Testis (tissue), 3 donors: ENCODE data around the gene KIF5C. TPM values are rescaled to one million over a fixed set of nuclear protein-coding genes. Genes with fewer than 3 reads are reported as not detected.
"Not testable (repeated sequence)": the region's sequence is repeated elsewhere in the genome, so short reads cannot be mapped to it uniquely, and the experiment has no call there.

Experiments
- DNase-seq: peaks from one replicate; pipeline ENCODE4 v3.0.0-alpha.2; 2019
- H3K27ac ChIP-seq, 2 donors: fragments of 200-600 bp; sonication (generic); one replicate each; pipeline ENCODE4 v1.5.1; 2019
- H3K27me3 ChIP-seq: fragments of 200-600 bp; sonication (generic); one replicate; pipeline ENCODE4 v1.5.1; 2019
- H3K36me3 ChIP-seq: fragments of 200-600 bp; sonication (generic); one replicate; pipeline ENCODE4 v1.5.1; 2017; ENCODE audit warnings: low read depth; ENCODE audit errors: missing control alignments
- H3K4me1 ChIP-seq: fragments of 200-600 bp; sonication (generic); one replicate; pipeline ENCODE4 v1.5.1; 2019
- H3K4me3 ChIP-seq, 2 donors: fragments of 200-600 bp; sonication (generic); one replicate each; pipeline ENCODE4 v1.5.1; 2017 to 2019
- H3K9me3 ChIP-seq: fragments of 200-600 bp; sonication (generic); one replicate; pipeline ENCODE4 v1.5.1; 2017
- POLR2A ChIP-seq: fragments of 450-650 bp; IDR thresholded peaks from one replicate; pipeline ENCODE4 v1.6.1; 2017; ENCODE audit warnings: antibody characterized with exemption, mild to moderate bottlenecking, moderate library complexity
- WGBS, 2 donors: methylation state at CpG; one replicate each; pipeline ENCODE4 v1.1.5; 2018; 5-methylcytosine and 5-hydroxymethylcytosine counted together
- intact Hi-C: fragments of 100-400 bp; cut with DNase I; formaldehyde crosslinking; loops from one replicate; pipeline ENCODE4 v1.15.1; 2023; ENCODE audit warnings: low total_unique reads
- polyA plus RNA-seq: library from polyadenylated mRNA; stranded (reverse); fragments of 350-450 nt; fragmentation: Illumina TruSeq; extraction: RNeasy Lipid Tissue Mini Kit (QIAGEN cat#74804); gene quantifications from one replicate; pipeline ENCODE4 v1.2.3, GENCODE V29; 2014; ENCODE audit warnings: low read depth, low replicate concordance; ENCODE audit not compliant: insufficient read depth
- total RNA-seq, 2 donors: library from RNA; depleted of rRNA; stranded (reverse); fragments of >200 nt; gene quantifications; one replicate each; pipeline ENCODE4 v1.2.3, GENCODE V29; 2016
- TF ChIP-seq, protein P1 (sequence below), 3 experiments: fragments of 450-650 bp in 2 of 3; fragments of 200-600 bp in 1 of 3; sonication (generic) in 1 of 3; IDR thresholded peaks; one replicate each; pipeline ENCODE4 v1.5.1; 2016 to 2019; ENCODE audit warnings: antibody characterized with exemption in 3 of 3, mild to moderate bottlenecking in 2 of 3, moderate library complexity in 1 of 3

The KIF5C gene
- total and polyA plus RNA-seq, 3 donors from 2014 or later, result 57.0 to 159 (median 146) TPM

DNA sequence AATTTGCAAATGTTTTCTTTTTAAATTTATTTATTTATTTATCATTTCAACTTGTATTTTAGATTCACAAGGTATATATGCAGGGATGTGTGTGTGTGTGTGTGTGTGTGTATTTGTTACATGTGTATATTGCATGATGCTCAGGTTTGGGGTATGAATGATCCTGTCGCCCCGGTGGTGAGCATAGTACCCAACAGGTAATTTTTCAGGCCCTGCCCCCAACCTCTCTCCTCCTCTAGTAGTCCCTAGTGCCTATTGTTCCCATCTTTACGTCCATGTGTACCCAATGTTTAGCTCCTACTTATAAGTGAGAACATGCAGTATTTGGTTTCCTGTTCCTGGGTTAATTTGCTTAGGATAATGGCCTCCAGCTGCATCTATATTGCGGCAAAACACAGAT is 33.0 kb upstream of the KIF5C start:
- WGBS, 2 donors, result 68 to 95% methylated on average over 3 to 4 of the region's 4 CpGs
- Histone ChIP-seq H3K27ac (no peak overlapping the region), H3K27me3 (no peaks in the 10 kb centered on the region), H3K4me1 (no peaks in the 10 kb centered on the region), H3K4me3 (no peak overlapping the region), H3K9me3 (no peaks in the 10 kb centered on the region), H3K36me3 (no peaks in the 10 kb centered on the region)
- DNase-seq, result no peak
- TF ChIP-seq, protein P1, sequence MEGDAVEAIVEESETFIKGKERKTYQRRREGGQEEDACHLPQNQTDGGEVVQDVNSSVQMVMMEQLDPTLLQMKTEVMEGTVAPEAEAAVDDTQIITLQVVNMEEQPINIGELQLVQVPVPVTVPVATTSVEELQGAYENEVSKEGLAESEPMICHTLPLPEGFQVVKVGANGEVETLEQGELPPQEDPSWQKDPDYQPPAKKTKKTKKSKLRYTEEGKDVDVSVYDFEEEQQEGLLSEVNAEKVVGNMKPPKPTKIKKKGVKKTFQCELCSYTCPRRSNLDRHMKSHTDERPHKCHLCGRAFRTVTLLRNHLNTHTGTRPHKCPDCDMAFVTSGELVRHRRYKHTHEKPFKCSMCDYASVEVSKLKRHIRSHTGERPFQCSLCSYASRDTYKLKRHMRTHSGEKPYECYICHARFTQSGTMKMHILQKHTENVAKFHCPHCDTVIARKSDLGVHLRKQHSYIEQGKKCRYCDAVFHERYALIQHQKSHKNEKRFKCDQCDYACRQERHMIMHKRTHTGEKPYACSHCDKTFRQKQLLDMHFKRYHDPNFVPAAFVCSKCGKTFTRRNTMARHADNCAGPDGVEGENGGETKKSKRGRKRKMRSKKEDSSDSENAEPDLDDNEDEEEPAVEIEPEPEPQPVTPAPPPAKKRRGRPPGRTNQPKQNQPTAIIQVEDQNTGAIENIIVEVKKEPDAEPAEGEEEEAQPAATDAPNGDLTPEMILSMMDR (IDR thresholded peaks at IDR 0.05), result no peak
- no peak for TF ChIP-seq POLR2A
- intact Hi-C loops, result no loop called here

DNA sequence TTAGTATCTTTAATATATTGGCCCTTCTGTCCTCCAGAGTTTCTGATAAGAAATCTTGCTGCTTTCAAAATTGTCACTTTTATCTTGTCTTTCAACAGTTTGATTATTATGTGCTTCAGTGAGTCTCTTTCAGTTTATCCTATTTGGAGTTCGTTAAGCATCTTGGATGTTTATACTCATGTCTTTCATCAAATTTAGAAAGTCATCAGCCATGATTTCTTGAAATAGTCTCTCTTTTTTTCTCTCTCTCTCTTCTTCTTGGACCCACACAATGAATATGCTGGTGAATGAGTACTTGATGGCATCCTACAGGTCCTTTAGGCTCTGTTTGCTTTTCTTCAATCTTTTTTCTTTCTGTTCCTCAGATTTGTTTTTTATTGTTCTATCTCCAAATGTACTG is 26.9 kb upstream of the KIF5C start:
- Histone ChIP-seq H3K9me3 (no peaks in the 10 kb centered on the region), H3K27ac (no peak overlapping the region), H3K4me1 (no peaks in the 10 kb centered on the region), H3K36me3 (no peaks in the 10 kb centered on the region), H3K27me3 (no peaks in the 10 kb centered on the region), H3K4me3 (no peak overlapping the region)
- no peak for DNase-seq
- TF ChIP-seq, protein P1 (IDR thresholded peaks at IDR 0.05), result no peak
- no peak for TF ChIP-seq POLR2A
- intact Hi-C loops, result no loop called here
- 83 to 89% methylated on average over 1 of the region's 1 CpG for WGBS, 2 donors

DNA sequence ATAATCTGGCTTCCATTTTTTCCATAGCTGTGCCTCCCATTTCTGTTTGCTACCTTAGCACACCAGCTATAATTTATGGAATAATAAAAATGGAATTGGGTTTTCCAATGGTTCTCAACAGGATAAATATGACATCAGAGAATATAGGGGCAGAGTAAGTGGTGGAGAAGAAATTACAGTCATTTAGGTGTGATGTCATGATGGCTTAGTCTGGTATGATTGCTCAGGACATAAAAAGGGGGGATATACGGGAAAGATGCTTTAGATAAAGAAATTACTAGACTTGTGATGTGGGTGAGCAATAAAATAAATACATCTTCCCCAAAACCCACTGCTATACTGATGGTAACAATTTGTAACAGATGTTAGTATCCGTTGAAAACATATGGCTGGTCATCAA is 21.6 kb upstream of the KIF5C start:
- no peaks in the 10 kb centered on the region for H3K4me1 ChIP-seq
- intact Hi-C loops, result no loop called here
- no peak overlapping the region for H3K27ac ChIP-seq
- TF ChIP-seq, protein P1 (IDR thresholded peaks at IDR 0.05), result no peak
- TF ChIP-seq POLR2A, result no peak
- H3K4me3 ChIP-seq, result no peak overlapping the region
- 83 to 85% methylated on average over 2 of the region's 2 CpGs for WGBS, 2 donors
- no peaks in the 10 kb centered on the region for H3K9me3 ChIP-seq
- no peaks in the 10 kb centered on the region for H3K27me3 ChIP-seq
- DNase-seq, result no peak
- no peaks in the 10 kb centered on the region for H3K36me3 ChIP-seq

DNA sequence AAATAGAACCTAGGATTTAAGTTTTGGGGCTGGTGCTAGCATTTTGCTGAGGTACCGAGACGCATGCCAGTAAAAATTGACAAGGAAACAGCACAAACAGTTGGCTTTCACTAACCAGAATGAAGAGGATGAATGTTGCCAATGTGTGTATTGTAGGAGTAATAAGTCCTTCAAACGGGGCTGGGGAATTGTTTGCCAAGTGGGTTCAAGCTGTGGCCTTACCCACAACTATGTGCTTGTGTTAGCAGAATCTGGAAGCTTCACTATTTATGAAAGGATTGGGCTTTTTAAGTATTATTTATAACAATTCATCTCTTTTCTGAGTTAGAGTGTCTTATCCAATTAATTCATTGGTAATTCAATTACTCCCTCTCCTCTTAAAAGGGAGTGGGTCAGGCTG is 15.0 kb upstream of the KIF5C start:
- H3K4me1 ChIP-seq, result no peaks in the 10 kb centered on the region
- H3K27ac ChIP-seq, result no peak overlapping the region
- WGBS, 2 donors, result 61 to 63% methylated on average over 3 of the region's 3 CpGs
- H3K36me3 ChIP-seq, result no peaks in the 10 kb centered on the region
- H3K9me3 ChIP-seq, result no peaks in the 10 kb centered on the region
- intact Hi-C loops, result no loop called here
- no peak for TF ChIP-seq POLR2A
- TF ChIP-seq, protein P1 (IDR thresholded peaks at IDR 0.05), result no peak
- no peaks in the 10 kb centered on the region for H3K27me3 ChIP-seq
- no peak overlapping the region for H3K4me3 ChIP-seq
- no peak for DNase-seq

DNA sequence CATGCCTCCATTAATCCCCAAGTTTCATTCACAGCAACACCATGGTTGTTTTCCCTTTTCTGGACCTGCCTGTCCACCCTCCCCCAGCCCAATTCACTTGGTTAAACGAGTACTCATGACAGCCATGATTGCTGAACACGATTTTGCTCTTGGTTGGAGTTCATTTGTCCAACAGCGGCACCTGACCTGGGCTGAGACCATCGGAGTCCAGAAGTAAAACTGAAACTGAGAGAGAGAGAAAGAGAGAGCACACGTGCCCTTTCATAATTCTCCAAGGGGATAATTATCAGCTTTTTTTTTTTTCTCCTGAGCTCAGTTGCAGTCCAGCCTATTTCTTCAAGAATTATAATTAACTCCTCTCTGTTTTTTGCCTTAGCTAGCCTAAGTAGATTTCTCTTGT is 13.7 kb upstream of the KIF5C start:
- 44 to 73% methylated on average over 5 of the region's 5 CpGs for WGBS, 2 donors
- no peak overlapping the region for H3K4me3 ChIP-seq

DNA sequence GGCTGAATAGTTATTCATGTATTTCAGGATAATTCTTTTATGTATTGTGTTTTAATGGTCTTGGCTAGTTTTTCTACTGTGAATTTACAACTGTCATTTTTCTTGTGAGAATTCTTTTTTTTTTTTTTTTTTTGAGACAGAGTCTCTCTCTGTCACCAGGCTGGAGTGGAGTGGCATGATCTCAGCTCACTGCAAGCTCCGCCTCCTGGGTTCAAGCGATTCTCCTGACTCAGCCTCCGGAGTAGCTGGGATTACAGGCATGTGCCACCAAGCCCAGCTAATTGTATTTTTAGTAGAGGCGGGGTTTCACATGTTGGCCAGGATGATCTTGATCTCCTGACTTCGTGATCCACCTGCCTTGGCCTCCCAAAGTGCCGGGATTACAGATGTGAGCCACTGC is 12.5 kb upstream of the KIF5C start:
- intact Hi-C loops, H3K9me3 ChIP-seq: not testable (repeated sequence)
- 83 to 86% methylated on average over 6 of the region's 6 CpGs for WGBS, 2 donors

More for the DNA sequence above, 13.7 kb upstream of the KIF5C start:
- no peaks in the 10 kb centered on the region for H3K9me3 ChIP-seq
- DNase-seq, result no peak
- no peaks in the 10 kb centered on the region for H3K27me3 ChIP-seq
- H3K4me1 ChIP-seq, result peaks cover 5% of the 10 kb centered on the region
- H3K27ac ChIP-seq, result no peak overlapping the region
- intact Hi-C loops, result no loop called here
- H3K36me3 ChIP-seq, result no peaks in the 10 kb centered on the region
- TF ChIP-seq POLR2A, result no peak
- TF ChIP-seq, protein P1 (IDR thresholded peaks at IDR 0.05), result no peak

More for the DNA sequence above, 12.5 kb upstream of the KIF5C start:
- not testable (repeated sequence) for H3K4me3 ChIP-seq, DNase-seq, H3K27ac ChIP-seq, H3K36me3 ChIP-seq, H3K27me3 ChIP-seq
- H3K4me1 ChIP-seq, result peaks cover 12% of the 10 kb centered on the region
